Measurements from ENCODE around the gene SPACA5.

DNA sequence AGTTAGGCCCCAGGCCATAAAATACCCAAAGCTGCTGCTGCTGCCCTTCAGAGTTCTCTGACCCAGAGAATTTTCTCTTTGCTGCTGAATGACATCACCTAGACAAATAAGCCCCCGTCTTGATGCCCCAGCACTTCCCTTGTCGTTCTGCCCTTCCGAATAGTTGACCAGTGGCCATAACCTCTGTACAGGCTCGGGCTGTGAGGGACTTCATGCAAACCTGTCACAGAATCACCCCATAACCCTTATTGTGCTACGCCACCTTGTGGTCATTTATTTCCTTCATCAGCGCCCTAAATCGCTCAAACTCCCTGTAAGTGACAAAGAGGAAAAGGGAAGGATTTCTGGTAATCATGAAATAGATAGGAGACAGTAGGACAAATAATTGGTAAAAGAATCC is 18.8 kb downstream of the SPACA5 start:
- no peak for TF ChIP-seq POLR2A (IDR thresholded peaks at IDR 0.05; ENCODE audit: low read depth, low read length)
- no peak for TF ChIP-seq TAF1 (IDR thresholded peaks at IDR 0.05; ENCODE audit: borderline replicate concordance, low read depth, low read length)
